ENCODE results near the gene PAPOLA.

Gene PAPOLA

GRCh38 chr14:96516351-96516750 is 14.2 kb downstream of the PAPOLA start:
- peaks cover 42% of the 10 kb centered on the region for H3K4me1 ChIP-seq (ENCODE audit: control insufficient read depth, insufficient read depth, low read length)
- H3K27ac ChIP-seq (ENCODE audit: extremely low read depth, low read depth, low read length): no peak overlapping the region
- TF ChIP-seq ZNF121 (tag by site-specific recombination; IDR thresholded peaks at IDR 0.05) (peak; percentile 57; the same call in 1 of the 2 replicates), ZNF26 (tag by site-specific recombination; IDR thresholded peaks at IDR 0.05) (no peak), ZBTB6 (tag by site-specific recombination; IDR thresholded peaks at IDR 0.05) (no peak), ZNF514 (tag by site-specific recombination; IDR thresholded peaks at IDR 0.05) (no peak), ZNF19 (tag by site-specific recombination; IDR thresholded peaks at IDR 0.05; ENCODE audit: low read depth) (no peak), HIC1 (tag by site-specific recombination; IDR thresholded peaks at IDR 0.05) (0 out of 2 replicates have a peak, but pooled peaks have one; percentile 21), GLIS1 (tag by site-specific recombination; IDR thresholded peaks at IDR 0.05) (no peak), ZBTB48 (tag by site-specific recombination; IDR thresholded peaks at IDR 0.05) (no peak), ZBTB26 (tag by site-specific recombination; optimal IDR thresholded peaks at IDR 0.05) (no peak), GLI2 (tag by site-specific recombination; IDR thresholded peaks at IDR 0.05; ENCODE audit: borderline replicate concordance, low read depth) (no peak), ZSCAN4 (tag by site-specific recombination; IDR thresholded peaks at IDR 0.05) (no peak), SETDB1 (IDR thresholded peaks at IDR 0.05; ENCODE audit: insufficient read length, low read length) (no peak), ZNF211 (tag by site-specific recombination; IDR thresholded peaks at IDR 0.05; ENCODE audit: low read depth) (no peak), ZIC2 (tag by site-specific recombination; IDR thresholded peaks at IDR 0.05) (peak; percentile 54), SP2 (tag by site-specific recombination; IDR thresholded peaks at IDR 0.05) (no peak), ZNF580 (tag by site-specific recombination; IDR thresholded peaks at IDR 0.05) (no peak), YY2 (tag by site-specific recombination; IDR thresholded peaks at IDR 0.05) (no peak)
- H3K9me3 ChIP-seq (ENCODE audit: control insufficient read depth, insufficient read depth, low read depth, low read length): no peaks in the 10 kb centered on the region
- H3K36me3 ChIP-seq (ENCODE audit: control insufficient read depth in 2 of 2, insufficient read depth in 1 of 2, low read length in 2 of 2): peaks cover 6 to 11% of the 10 kb centered on the region in 2 experiments; a peak in 2 of 3 replicates
- ChIA-PET CTCF (interaction anchor here (0.6 kb wide), 1 partner anchor 139 kb away, joined by 3 read pairs; no protein-coding TSS in a partner anchor), POLR2A (interaction anchor here (0.6 to 0.7 kb wide), 2 partner anchors 872 to 982 kb away, joined by 6 to 8 read pairs; no protein-coding TSS in a partner anchor)
- no peak overlapping the region for H3K4me3 ChIP-seq (ENCODE audit: low read depth, low read length)

- H3K4me3 ChIP-seq (ENCODE audit: low read depth, low read length): no peak overlapping the region
- peaks cover 23 to 33% of the 10 kb centered on the region in 2 experiments for H3K36me3 ChIP-seq (ENCODE audit: control insufficient read depth in 2 of 2, insufficient read depth in 1 of 2, low read length in 2 of 2)
- H3K9me3 ChIP-seq (ENCODE audit: control insufficient read depth, insufficient read depth, low read depth, low read length): no peaks in the 10 kb centered on the region
- POLR2A ChIA-PET: no interaction called here
- CTCF ChIA-PET: no interaction called here
- no peak for TF ChIP-seq ZNF391 (tag by site-specific recombination; IDR thresholded peaks at IDR 0.05; ENCODE audit: borderline replicate concordance, low read depth)
- TF ChIP-seq ZNF658 (tag by site-specific recombination; IDR thresholded peaks at IDR 0.05): no peak
- no peak for TF ChIP-seq ZBTB7A (tag by site-specific recombination; IDR thresholded peaks at IDR 0.05; ENCODE audit: low read depth)
- no peak for TF ChIP-seq ZNF202 (tag by site-specific recombination; IDR thresholded peaks at IDR 0.05; ENCODE audit: borderline replicate concordance)
- H3K4me1 ChIP-seq (ENCODE audit: control insufficient read depth, insufficient read depth, low read length): peaks cover 23% of the 10 kb centered on the region
- H3K27ac ChIP-seq (ENCODE audit: extremely low read depth, low read depth, low read length): no peak overlapping the region
Observed at GRCh38 chr14:96519970-96520369, 17.8 kb downstream of the PAPOLA start.

Measured in HEK293 (cell line).